ENCODE measurements around the gene SH2B2.
A peak's percentile ranks its signal among the peaks of the same experiment; 100 is the strongest.

The SH2B2 gene

GRCh38 chr7:102303669-102304422, 17.2 kb downstream of the SH2B2 start:
- ATAC-seq: no peak

GRCh38 chr7:102304668-102305067, 18.0 kb downstream of the SH2B2 start:
- H3K27ac Mint-ChIP-seq: no peak overlapping the region
- no peaks in the 10 kb centered on the region for H3K36me3 Mint-ChIP-seq (ENCODE audit: low read depth)
- H3K4me1 Mint-ChIP-seq: peaks cover 17% of the 10 kb centered on the region
- H3K27me3 Mint-ChIP-seq: no peaks in the 10 kb centered on the region
- ATAC-seq (no peak), DNase-seq (no peak)
- no peaks in the 10 kb centered on the region for H3K9me3 Mint-ChIP-seq
- no peak overlapping the region for H3K4me3 Mint-ChIP-seq

More at GRCh38 chr7:102303669-102304422, 17.2 kb downstream of the SH2B2 start:
- no peaks in the 10 kb centered on the region for H3K36me3 Mint-ChIP-seq (ENCODE audit: low read depth)
- no peaks in the 10 kb centered on the region for H3K27me3 Mint-ChIP-seq
- no peaks in the 10 kb centered on the region for H3K9me3 Mint-ChIP-seq
- no peak overlapping the region for H3K27ac Mint-ChIP-seq
- peaks cover 17% of the 10 kb centered on the region for H3K4me1 Mint-ChIP-seq
- no peak overlapping the region for H3K4me3 Mint-ChIP-seq
- DNase-seq: no peak

- H3K9me3 Mint-ChIP-seq: no peaks in the 10 kb centered on the region
- H3K27me3 Mint-ChIP-seq: no peaks in the 10 kb centered on the region
- ATAC-seq: no peak
- no peak overlapping the region for H3K27ac Mint-ChIP-seq
- DNase-seq: no peak
- no peaks in the 10 kb centered on the region for H3K36me3 Mint-ChIP-seq (ENCODE audit: low read depth)
- no peak overlapping the region for H3K4me3 Mint-ChIP-seq
- peaks cover 17% of the 10 kb centered on the region for H3K4me1 Mint-ChIP-seq
These were observed 19.0 kb downstream of the SH2B2 start for GRCh38 chr7:102305414-102306268.

GRCh38 chr7:102306916-102307677, 20.4 kb downstream of the SH2B2 start:
- H3K36me3 Mint-ChIP-seq (ENCODE audit: low read depth): no peaks in the 10 kb centered on the region
- ATAC-seq (peak; percentile 66), DNase-seq (no peak)
- no peaks in the 10 kb centered on the region for H3K27me3 Mint-ChIP-seq
- peaks cover 17% of the 10 kb centered on the region for H3K4me1 Mint-ChIP-seq
- H3K9me3 Mint-ChIP-seq: no peaks in the 10 kb centered on the region
- no peak overlapping the region for H3K27ac Mint-ChIP-seq
- H3K4me3 Mint-ChIP-seq: no peak overlapping the region

GRCh38 chr7:102310414-102310815, 23.7 kb downstream of the SH2B2 start:
- Mint-ChIP-seq H3K4me3 (no peak overlapping the region), H3K36me3 (ENCODE audit: low read depth) (no peaks in the 10 kb centered on the region), H3K27me3 (no peaks in the 10 kb centered on the region), H3K4me1 (peaks cover 17% of the 10 kb centered on the region), H3K27ac (no peak overlapping the region), H3K9me3 (no peaks in the 10 kb centered on the region)
- DNase-seq (no peak), ATAC-seq (no peak)

- DNase-seq: no peak
- H3K4me3 Mint-ChIP-seq: no peak overlapping the region
- H3K27ac Mint-ChIP-seq: no peak overlapping the region
- peaks cover 5% of the 10 kb centered on the region for H3K4me1 Mint-ChIP-seq
- H3K27me3 Mint-ChIP-seq: no peaks in the 10 kb centered on the region
- H3K9me3 Mint-ChIP-seq: no peaks in the 10 kb centered on the region
- no peaks in the 10 kb centered on the region for H3K36me3 Mint-ChIP-seq (ENCODE audit: low read depth)
- no peak for ATAC-seq
These were observed 25.6 kb downstream of the SH2B2 start for GRCh38 chr7:102312317-102312716.

GRCh38 chr7:102313997-102314780, 27.5 kb downstream of the SH2B2 start:
- no peak for ATAC-seq
- Mint-ChIP-seq H3K27ac (no peak overlapping the region), H3K4me3 (no peak overlapping the region), H3K9me3 (no peaks in the 10 kb centered on the region), H3K4me1 (no peaks in the 10 kb centered on the region), H3K36me3 (ENCODE audit: low read depth) (no peaks in the 10 kb centered on the region), H3K27me3 (no peaks in the 10 kb centered on the region)
- DNase-seq: no peak

GRCh38 chr7:102317231-102318059, 30.8 kb downstream of the SH2B2 start:
- Mint-ChIP-seq H3K27me3 (peaks cover 1% of the 10 kb centered on the region), H3K27ac (no peak overlapping the region), H3K4me3 (no peak overlapping the region), H3K36me3 (ENCODE audit: low read depth) (no peaks in the 10 kb centered on the region), H3K9me3 (no peaks in the 10 kb centered on the region), H3K4me1 (no peaks in the 10 kb centered on the region)
- DNase-seq (no peak), ATAC-seq (no peak)

- ATAC-seq (no peak), DNase-seq (no peak)
- Mint-ChIP-seq H3K9me3 (no peaks in the 10 kb centered on the region), H3K27me3 (peaks cover 1% of the 10 kb centered on the region), H3K4me1 (no peaks in the 10 kb centered on the region), H3K36me3 (ENCODE audit: low read depth) (no peaks in the 10 kb centered on the region), H3K27ac (no peak overlapping the region), H3K4me3 (no peak overlapping the region)
These were observed 31.9 kb downstream of the SH2B2 start for GRCh38 chr7:102318482-102318971.

- Mint-ChIP-seq H3K4me1 (no peaks in the 10 kb centered on the region), H3K4me3 (no peak overlapping the region), H3K27me3 (peaks cover 1% of the 10 kb centered on the region), H3K36me3 (ENCODE audit: low read depth) (no peaks in the 10 kb centered on the region), H3K9me3 (no peaks in the 10 kb centered on the region), H3K27ac (no peak overlapping the region)
- ATAC-seq: no peak
- no peak for DNase-seq
These were observed 33.0 kb downstream of the SH2B2 start for GRCh38 chr7:102319671-102320070.

- no peaks in the 10 kb centered on the region for H3K36me3 Mint-ChIP-seq (ENCODE audit: low read depth)
- peaks cover 1% of the 10 kb centered on the region for H3K27me3 Mint-ChIP-seq
- H3K9me3 Mint-ChIP-seq: no peaks in the 10 kb centered on the region
- no peak overlapping the region for H3K27ac Mint-ChIP-seq
- no peaks in the 10 kb centered on the region for H3K4me1 Mint-ChIP-seq
- ATAC-seq (no peak), DNase-seq (no peak)
- H3K4me3 Mint-ChIP-seq: no peak overlapping the region
These were observed 33.5 kb downstream of the SH2B2 start for GRCh38 chr7:102320181-102320580.

GRCh38 chr7:102320601-102321350, 34.1 kb downstream of the SH2B2 start:
- DNase-seq: no peak
- Mint-ChIP-seq H3K27me3 (peaks cover 1% of the 10 kb centered on the region), H3K9me3 (no peaks in the 10 kb centered on the region), H3K36me3 (ENCODE audit: low read depth) (no peaks in the 10 kb centered on the region), H3K27ac (no peak overlapping the region), H3K4me1 (no peaks in the 10 kb centered on the region), H3K4me3 (no peak overlapping the region)
- ATAC-seq: no peak

Measured in activated naive CD8-positive, alpha-beta T cell treated with anti-CD3 and anti-CD28 coated beads, Interleukin-2, amount 50 U/mL, for 24 hours (primary cell).